ENCODE measurements around the gene RPRD2.

DNA sequence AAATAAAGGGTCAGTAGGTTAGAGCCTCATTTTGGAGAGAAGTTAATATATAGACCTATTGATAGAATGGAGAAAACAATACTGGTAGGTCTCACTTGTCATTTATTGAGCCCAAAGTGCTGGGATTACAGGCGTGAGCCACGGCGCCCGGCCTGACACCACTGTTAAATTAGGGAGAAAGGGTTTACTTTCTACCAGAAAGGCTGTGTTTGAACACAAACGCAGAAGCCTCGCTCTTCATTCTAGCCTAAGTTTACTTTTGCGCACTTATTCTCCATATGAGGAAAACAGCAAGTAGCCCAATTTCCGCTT, 43.3 kb upstream of the RPRD2 start:
- TF ChIP-seq TOE1 (IDR thresholded peaks at IDR 0.05; ENCODE audit: borderline replicate concordance) (no peak), TOE1 (CRISPR knock-in tag; IDR thresholded peaks at IDR 0.05; ENCODE audit: borderline replicate concordance, low read depth) (no peak), ZNF274 (IDR thresholded peaks at IDR 0.05; ENCODE audit: borderline replicate concordance, low read depth, low read length) (no peak), GATAD2A (IDR thresholded peaks at IDR 0.05) (no peak), MED1 (CRISPR knock-in tag; IDR thresholded peaks at IDR 0.05; ENCODE audit: borderline replicate concordance) (no peak), MXI1 (IDR thresholded peaks at IDR 0.05; ENCODE audit: low read depth, low read length) (no peak), MYC (IDR thresholded peaks at IDR 0.05; ENCODE audit: low read depth, low read length) (no peak), MYC (CRISPR knock-in tag; IDR thresholded peaks at IDR 0.05; ENCODE audit: borderline replicate concordance, low read depth) (no peak)
- TF ChIP-seq, protein P1, sequence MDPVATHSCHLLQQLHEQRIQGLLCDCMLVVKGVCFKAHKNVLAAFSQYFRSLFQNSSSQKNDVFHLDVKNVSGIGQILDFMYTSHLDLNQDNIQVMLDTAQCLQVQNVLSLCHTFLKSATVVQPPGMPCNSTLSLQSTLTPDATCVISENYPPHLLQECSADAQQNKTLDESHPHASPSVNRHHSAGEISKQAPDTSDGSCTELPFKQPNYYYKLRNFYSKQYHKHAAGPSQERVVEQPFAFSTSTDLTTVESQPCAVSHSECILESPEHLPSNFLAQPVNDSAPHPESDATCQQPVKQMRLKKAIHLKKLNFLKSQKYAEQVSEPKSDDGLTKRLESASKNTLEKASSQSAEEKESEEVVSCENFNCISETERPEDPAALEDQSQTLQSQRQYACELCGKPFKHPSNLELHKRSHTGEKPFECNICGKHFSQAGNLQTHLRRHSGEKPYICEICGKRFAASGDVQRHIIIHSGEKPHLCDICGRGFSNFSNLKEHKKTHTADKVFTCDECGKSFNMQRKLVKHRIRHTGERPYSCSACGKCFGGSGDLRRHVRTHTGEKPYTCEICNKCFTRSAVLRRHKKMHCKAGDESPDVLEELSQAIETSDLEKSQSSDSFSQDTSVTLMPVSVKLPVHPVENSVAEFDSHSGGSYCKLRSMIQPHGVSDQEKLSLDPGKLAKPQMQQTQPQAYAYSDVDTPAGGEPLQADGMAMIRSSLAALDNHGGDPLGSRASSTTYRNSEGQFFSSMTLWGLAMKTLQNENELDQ (CRISPR knock-in tag; IDR thresholded peaks at IDR 0.05; ENCODE audit: borderline replicate concordance): no peak
